Measurements from ENCODE around the gene ELAPOR2. TPM values are rescaled to one million over a fixed set of nuclear protein-coding genes. Genes with fewer than 3 reads are reported as not detected.

ELAPOR2 gene
- total and polyA plus RNA-seq, 9 of the 15 experiments (the other 6 are each of a cell fraction or from before 2014, with no cell fraction given), result 9.2 to 72.0 (median 35.0) TPM

DNA sequence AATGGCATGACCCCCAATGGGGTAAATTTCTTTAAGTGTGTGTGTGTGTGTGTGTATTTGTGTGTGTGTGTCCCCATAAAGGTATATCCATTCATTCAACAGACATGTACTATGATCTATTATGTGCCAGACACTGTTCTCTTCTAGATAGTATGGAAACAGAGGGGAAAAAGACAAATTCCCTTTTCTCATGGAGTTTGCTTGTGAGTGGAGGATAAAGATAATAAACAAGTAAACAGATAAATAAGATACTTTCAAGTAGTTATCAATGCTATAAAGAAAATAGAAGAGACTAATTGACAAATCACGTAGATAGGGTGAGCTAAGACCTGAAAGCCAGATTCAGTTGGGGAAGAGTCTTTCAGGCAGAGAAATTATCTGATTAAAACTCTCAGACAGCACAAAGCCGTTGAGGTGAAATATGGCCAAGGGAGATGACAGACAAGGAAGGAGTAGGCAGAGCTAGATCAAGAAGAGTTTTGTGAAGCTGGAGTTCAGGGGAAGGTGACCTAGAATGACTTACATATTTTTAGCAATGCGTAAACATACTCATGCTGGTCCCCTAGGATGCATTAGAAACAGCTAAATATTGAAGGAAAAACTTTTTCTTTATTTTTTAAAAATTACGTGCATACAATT lies 47.6 kb upstream of the ELAPOR2 start (continued):
- TF ChIP-seq, protein P1, sequence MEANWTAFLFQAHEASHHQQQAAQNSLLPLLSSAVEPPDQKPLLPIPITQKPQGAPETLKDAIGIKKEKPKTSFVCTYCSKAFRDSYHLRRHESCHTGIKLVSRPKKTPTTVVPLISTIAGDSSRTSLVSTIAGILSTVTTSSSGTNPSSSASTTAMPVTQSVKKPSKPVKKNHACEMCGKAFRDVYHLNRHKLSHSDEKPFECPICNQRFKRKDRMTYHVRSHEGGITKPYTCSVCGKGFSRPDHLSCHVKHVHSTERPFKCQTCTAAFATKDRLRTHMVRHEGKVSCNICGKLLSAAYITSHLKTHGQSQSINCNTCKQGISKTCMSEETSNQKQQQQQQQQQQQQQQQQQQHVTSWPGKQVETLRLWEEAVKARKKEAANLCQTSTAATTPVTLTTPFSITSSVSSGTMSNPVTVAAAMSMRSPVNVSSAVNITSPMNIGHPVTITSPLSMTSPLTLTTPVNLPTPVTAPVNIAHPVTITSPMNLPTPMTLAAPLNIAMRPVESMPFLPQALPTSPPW (CRISPR knock-in tag; IDR thresholded peaks at IDR 0.05), result no peak; the same call in 1 of the 2 replicates
- TF ChIP-seq TEAD4 (IDR thresholded peaks at IDR 0.05; ENCODE audit: low read length) (peak; percentile 68), TEAD4 (CRISPR knock-in tag; IDR thresholded peaks at IDR 0.05; ENCODE audit: borderline replicate concordance) (no peak), ZFX (CRISPR knock-in tag; IDR thresholded peaks at IDR 0.05) (no peak), KDM2B (CRISPR knock-in tag; IDR thresholded peaks at IDR 0.05) (no peak), DPF2 (IDR thresholded peaks at IDR 0.05) (peak; percentile 95), KAT8 (IDR thresholded peaks at IDR 0.05; ENCODE audit: low read depth) (no peak), ZNF785 (CRISPR knock-in tag; IDR thresholded peaks at IDR 0.05) (no peak), BMI1 (IDR thresholded peaks at IDR 0.05; ENCODE audit: low read length) (no peak), CBFA2T3 (IDR thresholded peaks at IDR 0.05) (peak; percentile 84), NCOA6 (IDR thresholded peaks at IDR 0.05) (peak; percentile 14; the same call in 1 of the 2 replicates), MTA3 (IDR thresholded peaks at IDR 0.05; ENCODE audit: borderline replicate concordance) (no peak), NONO (IDR thresholded peaks at IDR 0.05; ENCODE audit: low read depth in 2 of 2, low read length in 1 of 2) (no peak; a peak in 1 of 4 replicates), RCOR1 (IDR thresholded peaks at IDR 0.05; ENCODE audit: borderline replicate concordance in 1 of 2, low read depth in 2 of 2, low read length in 2 of 2) (peak in 1 of 2 experiments; percentile 97; a peak in 3 of 4 replicates), ZEB2 (IDR thresholded peaks at IDR 0.05) (peak; percentile 82), NR2F6 (CRISPR knock-in tag; IDR thresholded peaks at IDR 0.05) (no peak), EP300 (IDR thresholded peaks at IDR 0.05; ENCODE audit: low read length) (peak; percentile 99)
- TF ChIP-seq, protein P2, sequence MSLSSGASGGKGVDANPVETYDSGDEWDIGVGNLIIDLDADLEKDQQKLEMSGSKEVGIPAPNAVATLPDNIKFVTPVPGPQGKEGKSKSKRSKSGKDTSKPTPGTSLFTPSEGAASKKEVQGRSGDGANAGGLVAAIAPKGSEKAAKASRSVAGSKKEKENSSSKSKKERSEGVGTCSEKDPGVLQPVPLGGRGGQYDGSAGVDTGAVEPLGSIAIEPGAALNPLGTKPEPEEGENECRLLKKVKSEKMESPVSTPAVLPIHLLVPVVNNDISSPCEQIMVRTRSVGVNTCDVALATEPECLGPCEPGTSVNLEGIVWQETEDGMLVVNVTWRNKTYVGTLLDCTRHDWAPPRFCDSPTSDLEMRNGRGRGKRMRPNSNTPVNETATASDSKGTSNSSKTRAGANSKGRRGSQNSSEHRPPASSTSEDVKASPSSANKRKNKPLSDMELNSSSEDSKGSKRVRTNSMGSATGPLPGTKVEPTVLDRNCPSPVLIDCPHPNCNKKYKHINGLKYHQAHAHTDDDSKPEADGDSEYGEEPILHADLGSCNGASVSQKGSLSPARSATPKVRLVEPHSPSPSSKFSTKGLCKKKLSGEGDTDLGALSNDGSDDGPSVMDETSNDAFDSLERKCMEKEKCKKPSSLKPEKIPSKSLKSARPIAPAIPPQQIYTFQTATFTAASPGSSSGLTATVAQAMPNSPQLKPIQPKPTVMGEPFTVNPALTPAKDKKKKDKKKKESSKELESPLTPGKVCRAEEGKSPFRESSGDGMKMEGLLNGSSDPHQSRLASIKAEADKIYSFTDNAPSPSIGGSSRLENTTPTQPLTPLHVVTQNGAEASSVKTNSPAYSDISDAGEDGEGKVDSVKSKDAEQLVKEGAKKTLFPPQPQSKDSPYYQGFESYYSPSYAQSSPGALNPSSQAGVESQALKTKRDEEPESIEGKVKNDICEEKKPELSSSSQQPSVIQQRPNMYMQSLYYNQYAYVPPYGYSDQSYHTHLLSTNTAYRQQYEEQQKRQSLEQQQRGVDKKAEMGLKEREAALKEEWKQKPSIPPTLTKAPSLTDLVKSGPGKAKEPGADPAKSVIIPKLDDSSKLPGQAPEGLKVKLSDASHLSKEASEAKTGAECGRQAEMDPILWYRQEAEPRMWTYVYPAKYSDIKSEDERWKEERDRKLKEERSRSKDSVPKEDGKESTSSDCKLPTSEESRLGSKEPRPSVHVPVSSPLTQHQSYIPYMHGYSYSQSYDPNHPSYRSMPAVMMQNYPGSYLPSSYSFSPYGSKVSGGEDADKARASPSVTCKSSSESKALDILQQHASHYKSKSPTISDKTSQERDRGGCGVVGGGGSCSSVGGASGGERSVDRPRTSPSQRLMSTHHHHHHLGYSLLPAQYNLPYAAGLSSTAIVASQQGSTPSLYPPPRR (CRISPR knock-in tag; IDR thresholded peaks at IDR 0.05; ENCODE audit: borderline replicate concordance), result no peak
- TF ChIP-seq, protein P3, sequence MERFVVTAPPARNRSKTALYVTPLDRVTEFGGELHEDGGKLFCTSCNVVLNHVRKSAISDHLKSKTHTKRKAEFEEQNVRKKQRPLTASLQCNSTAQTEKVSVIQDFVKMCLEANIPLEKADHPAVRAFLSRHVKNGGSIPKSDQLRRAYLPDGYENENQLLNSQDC (CRISPR knock-in tag; IDR thresholded peaks at IDR 0.05), result no peak
- TF ChIP-seq, protein P4, sequence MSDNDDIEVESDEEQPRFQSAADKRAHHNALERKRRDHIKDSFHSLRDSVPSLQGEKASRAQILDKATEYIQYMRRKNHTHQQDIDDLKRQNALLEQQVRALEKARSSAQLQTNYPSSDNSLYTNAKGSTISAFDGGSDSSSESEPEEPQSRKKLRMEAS (CRISPR knock-in tag; IDR thresholded peaks at IDR 0.05), result no peak
- TF ChIP-seq, protein P5, sequence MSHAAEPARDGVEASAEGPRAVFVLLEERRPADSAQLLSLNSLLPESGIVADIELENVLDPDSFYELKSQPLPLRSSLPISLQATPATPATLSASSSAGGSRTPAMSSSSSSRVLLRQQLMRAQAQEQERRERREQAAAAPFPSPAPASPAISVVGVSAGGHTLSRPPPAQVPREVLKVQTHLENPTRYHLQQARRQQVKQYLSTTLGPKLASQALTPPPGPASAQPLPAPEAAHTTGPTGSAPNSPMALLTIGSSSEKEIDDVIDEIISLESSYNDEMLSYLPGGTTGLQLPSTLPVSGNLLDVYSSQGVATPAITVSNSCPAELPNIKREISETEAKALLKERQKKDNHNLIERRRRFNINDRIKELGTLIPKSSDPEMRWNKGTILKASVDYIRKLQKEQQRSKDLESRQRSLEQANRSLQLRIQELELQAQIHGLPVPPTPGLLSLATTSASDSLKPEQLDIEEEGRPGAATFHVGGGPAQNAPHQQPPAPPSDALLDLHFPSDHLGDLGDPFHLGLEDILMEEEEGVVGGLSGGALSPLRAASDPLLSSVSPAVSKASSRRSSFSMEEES (CRISPR knock-in tag; IDR thresholded peaks at IDR 0.05), result no peak

All from K562 (cell line).